ENCODE results near the gene RYK.

RYK gene

DNA sequence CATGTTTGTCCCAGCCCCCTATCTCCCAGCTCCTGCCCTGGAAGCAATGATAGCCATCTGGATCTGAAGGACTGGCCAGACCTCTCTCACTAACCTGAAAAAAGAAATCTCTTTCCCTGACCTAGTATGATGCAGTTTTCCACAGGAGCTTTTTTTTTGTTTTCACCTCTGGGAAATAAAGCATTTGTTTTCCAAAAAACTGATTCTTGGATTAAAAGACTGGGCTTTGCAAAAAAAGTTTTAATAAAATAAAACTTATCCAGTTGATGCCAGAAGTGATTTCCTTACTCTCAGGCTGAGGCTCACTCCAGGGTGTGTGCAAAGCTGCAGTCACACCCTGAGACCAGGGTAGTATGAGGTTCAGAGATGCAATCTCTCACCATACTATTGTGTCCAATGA, 104.0 kb downstream of the RYK start:
- DNase-seq: no peak

DNA sequence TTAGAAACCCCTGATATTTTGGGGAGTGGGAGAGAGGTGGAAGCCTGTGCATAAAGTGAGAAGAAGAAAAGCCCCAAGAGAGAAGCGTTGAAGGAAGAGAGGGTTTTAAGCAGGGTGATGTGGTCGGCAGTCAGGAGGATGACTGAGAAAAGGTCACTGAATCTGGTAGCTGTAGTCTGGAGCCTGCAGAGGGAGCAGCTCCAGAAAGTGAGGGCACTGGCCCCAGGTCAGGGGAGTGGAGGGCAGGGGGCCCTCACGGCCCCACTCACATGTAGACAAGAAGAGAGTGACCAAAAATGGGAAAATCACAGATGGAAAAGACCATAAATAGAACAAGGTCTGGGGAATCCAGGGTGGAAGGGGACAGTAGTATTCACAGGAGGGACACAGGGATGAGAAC, 105.5 kb downstream of the RYK start:
- DNase-seq: no peak

DNA sequence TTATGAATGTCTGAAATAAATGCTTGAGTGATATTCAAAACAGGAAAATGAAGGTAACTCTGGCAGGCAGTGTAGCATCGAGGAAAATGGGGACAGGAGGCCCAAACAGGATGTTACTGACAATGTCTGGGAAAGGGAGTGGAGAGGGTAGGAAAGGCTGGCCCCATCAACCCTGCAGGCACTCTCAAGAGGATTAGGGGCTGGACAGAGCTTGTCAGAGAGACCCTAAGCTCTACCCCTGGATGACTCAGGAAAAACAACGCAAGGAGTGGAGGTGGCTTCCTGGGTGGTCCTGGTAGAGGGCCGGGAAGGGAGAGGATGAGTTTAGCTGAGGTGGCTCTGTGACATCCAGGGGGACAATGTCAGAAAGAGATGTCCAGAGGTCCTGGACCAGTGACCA, 106.0 kb downstream of the RYK start:
- no peak for DNase-seq

DNA sequence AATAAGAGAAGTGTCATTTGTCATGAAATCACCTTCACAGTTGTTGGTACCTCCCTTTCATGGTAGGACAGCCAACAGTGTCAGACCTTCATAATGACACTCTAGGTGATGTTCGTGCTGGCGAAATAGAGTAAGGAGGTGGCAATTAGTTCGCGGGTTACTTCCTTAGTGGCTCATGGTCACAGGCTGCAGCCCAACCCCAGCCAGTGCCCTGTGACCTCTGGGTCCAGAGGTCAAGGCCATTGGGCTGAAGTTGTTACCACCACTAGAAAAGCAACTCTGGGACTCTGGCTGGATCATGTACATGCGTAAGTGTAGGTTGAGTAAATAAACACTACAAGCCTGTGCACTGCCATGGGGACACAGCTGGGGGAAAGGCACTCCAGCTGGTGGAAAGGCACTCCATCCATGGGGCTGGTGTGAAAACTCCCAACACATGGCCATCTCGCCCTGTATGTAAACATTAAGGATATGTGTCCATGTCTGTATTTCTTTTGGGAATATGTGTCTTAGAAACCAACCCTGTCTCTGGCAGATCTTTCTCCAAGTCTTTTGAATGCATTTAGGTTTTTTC, 106.7 kb downstream of the RYK start:
- DNase-seq: peak; percentile 25

DNA sequence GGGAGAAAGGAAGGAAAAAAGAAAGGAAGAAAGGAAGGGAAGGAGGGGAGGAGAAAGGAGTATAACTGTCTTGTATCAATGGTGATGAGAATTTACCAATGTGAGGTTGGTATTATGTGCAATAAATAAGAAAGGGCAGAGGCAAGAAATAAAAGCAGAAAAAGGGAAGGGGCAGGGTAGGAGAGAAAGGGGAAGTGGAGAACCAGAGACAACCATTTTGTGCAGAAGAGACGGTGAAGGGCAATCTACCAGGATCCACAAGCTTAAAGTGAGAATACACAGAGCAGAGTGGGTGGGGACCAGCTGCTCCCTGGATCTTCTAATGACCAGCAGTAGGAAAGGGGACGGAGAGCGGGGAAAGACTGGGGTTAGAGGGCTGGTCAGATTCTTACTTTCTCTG, 114.1 kb downstream of the RYK start:
- no peak for DNase-seq

DNA sequence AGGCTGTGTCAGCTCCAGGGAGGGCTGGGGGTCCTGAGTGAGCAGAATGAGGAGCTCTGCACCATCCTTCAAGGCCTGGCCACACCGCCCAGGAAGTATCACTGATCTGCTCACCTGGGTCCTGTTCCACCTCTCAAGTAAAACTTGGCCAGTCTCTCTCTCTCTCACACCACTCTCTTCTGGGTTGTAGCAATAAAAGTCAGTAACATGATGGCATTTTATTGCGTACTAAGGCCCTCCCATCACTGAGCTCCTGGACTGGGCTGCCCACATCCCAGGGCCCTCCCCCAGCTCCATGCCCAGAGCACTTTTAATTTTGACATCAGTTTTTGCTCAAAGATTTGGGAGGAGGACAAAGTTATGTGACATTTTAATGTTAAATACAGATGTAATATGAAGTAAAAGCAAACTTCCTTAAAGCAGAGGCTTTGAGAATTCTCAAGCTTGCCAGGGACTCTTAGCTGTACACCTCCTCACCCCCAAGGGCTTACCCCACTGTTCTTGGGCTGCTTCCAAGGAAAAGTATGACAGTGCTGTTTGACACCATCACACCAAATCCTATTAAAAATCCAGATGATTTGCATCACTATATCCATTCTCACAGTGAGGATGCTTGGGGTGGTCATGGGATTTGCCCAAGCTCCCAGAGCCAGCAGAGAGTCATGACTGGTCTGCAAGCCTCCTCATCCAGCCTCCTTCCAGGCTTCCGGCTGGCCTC, 115.8 kb downstream of the RYK start:
- DNase-seq: no peak

DNA sequence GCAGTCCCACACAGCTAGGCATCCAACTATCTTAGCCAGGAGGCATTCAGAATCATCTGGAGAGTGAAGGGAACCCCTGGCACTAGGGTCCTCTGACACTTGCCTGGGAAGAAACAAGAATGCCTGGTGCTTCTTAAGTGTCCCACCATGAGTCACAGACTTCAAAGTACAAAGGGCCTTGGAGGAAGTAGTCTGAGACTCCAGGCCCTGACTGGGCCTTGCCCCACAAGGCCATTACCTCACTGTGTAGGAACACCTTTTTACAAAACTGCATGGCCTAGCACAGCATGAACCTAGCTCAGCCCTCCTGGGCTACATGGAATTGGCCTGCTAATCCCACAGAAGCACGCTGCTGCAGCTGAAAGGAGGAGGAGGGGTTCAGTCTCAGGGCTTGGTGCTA, 116.4 kb downstream of the RYK start:
- no peak for DNase-seq

DNA sequence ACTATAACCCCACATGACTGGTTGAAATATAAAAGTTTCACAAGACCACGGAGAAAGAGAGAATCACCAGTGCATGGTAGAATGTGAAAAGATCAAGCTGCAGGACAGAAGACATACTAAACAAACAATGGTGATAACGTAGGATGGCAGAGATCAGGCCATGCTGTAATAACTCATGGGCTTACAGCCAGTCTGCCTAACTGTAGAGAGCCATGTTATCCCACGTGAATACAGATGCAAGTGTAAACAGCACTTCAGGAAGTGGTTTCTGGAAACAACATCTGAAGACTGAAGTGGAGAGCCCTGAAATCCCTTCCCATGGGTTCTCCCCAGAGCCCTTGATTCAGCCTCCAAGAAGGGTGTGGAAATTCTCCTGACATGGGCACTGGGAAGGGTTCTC, 117.7 kb downstream of the RYK start:
- peak; percentile 21 for DNase-seq

DNA sequence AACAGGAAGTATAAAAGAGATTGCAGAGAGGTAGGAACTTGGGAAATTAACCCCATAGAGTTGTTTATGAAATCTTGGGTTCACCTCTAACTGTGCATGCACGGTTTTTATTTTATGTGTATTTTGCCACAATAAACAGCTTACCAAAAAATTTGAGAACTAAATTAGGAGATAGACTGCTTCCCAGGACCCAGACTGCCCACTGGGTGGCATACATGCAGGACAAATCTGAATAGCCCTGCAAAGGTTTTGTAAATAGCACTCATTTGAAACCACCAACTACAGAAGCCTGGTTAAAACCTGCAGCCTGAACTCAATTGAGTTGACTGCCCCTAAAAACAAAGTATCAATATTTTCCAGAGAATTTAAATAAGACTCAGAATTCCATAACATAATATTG, 124.5 kb downstream of the RYK start:
- DNase-seq: no peak

DNA sequence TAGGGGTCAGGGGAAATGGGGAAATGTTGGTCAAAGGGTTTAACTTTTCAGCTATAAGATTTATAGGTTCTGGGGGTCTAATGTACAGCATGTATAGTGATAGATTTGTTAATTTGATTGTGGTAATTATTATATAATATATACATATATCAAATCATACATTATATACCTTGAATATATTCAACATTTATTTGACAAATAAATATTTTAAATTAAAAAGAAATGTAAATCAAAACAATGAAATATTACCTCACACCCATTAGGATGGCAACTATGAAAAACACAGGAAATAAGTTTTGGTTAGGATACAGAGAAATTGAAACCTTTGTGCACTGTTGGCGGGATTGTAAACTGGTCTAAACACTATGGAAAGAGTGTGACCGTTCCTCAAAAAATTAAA, 135.9 kb downstream of the RYK start:
- no peak for DNase-seq

DNA sequence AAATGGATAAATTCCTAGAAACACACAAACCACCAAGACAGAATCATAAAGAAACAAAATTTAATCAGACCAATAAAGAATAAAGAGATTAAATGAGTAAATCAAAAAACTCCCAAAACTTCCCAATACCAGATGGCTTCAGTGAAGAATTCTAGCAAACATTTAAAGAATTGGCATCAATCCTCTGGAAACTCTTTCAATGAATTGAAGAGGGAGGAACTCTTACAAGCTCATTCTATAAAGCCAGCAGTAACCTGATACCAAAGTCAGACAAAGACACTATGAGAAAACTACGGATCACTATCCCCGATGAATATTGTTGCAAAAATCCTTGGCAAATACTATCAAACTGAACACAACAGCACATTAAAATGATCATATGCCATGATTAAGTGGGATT, 139.0 kb downstream of the RYK start:
- no peak for DNase-seq

DNA sequence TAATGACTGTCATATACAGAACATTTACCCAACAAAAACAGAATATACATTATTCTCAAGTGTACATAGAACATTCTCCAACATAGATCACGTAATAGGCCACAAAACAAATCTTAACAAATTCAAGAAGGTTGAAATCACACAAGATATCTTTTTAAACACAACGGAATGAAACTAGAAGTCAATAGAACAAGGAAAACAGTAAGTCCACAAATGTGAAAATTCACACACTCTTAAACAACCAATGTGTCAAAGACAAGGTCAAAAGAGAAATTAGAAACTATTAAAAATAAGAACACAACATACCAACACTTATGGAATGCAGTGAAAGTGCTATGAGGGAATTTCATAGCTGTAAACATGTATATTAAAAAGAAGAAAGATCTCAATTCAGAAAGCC, 139.7 kb downstream of the RYK start:
- DNase-seq: no peak
